H1 (cell line): Measurements from ENCODE around the gene PDZRN3. TPM values are rescaled to one million over a fixed set of nuclear protein-coding genes. Genes with fewer than 3 reads are reported as not detected.

Experiments
- CTCF ChIA-PET: fragments of 300-600 bp; sonication (Branson Sonifier 250); formaldehyde crosslinking; loops from one replicate; lab custom pipeline; 2021; ENCODE audit not compliant: partially characterized antibody; lab: Charles Lee
- POLR2A ChIA-PET: fragments of 300-600 bp; sonication (Branson Sonifier 250); formaldehyde crosslinking; loops from one replicate; lab custom pipeline; 2021; ENCODE audit warnings: inconsistent platforms; ENCODE audit not compliant: partially characterized antibody; lab: Charles Lee
- DNase-seq, 2 experiments: peaks; one replicate each; pipeline versions ENCODE4 v3.0.0 to v3.0.0-alpha.2; 2010 to 2022; ENCODE audit warnings: low spot score in 2 of 2, low read depth in 1 of 2, mixed read lengths in 1 of 2
- FAIRE-seq: peaks from 2 replicates; lab custom pipeline; 2011; peaks lifted over from hg19 to GRCh38; lab: Jason Lieb, UNC
- H2AFZ ChIP-seq: 2 replicates; pipeline ENCODE4 v1.8.1; 2012; ENCODE audit warnings: low read length, inconsistent platforms
- H2AK5ac ChIP-seq: 2 replicates; pipeline ENCODE4 v1.6.1; 2013; ENCODE audit warnings: low read depth, low read length
- H2BK120ac ChIP-seq: replicated peaks from 2 replicates; pipeline ENCODE3; 2013; ENCODE audit warnings: low read depth, low read length, inconsistent platforms
- H2BK12ac ChIP-seq: 2 replicates; pipeline ENCODE4 v1.6.1; 2013; ENCODE audit warnings: low read depth, low read length
- H2BK15ac ChIP-seq: 2 replicates; pipeline ENCODE4 v1.6.1; 2013; ENCODE audit warnings: low read length
- H2BK20ac ChIP-seq: 2 replicates; pipeline ENCODE4 v1.6.1; 2013; ENCODE audit warnings: low read length
- H2BK5ac ChIP-seq: 2 replicates; pipeline ENCODE4 v1.6.1; 2013; ENCODE audit warnings: low read depth, low read length
- H3K14ac ChIP-seq: 2 replicates; pipeline ENCODE4 v1.6.1; 2013; ENCODE audit warnings: inconsistent platforms; ENCODE audit not compliant: insufficient read length
- H3K18ac ChIP-seq: 2 replicates; pipeline ENCODE4 v1.6.1; 2013; ENCODE audit warnings: low read length; ENCODE audit errors: extremely low read depth
- H3K23ac ChIP-seq: 2 replicates; pipeline ENCODE4 v1.6.1; 2013; ENCODE audit warnings: inconsistent platforms; ENCODE audit not compliant: insufficient read length
- H3K23me2 ChIP-seq: 2 replicates; pipeline ENCODE4 v1.6.1; 2013; ENCODE audit warnings: low read depth, low read length
- H3K27ac ChIP-seq: 2 replicates; pipeline ENCODE4 v1.6.1; 2011; ENCODE audit warnings: low read depth, low read length, inconsistent platforms
- H3K27me3 ChIP-seq, 4 experiments: replicated peaks in 1 of 4; 1 replicate in 1 of 4; 2 replicates in 3 of 4; pipeline versions ENCODE4 v1.6.1 to v1.8.1; 2011 to 2013; ENCODE audit warnings: low read length in 3 of 4, mild to moderate bottlenecking in 3 of 4, inconsistent platforms in 2 of 4, mixed read lengths in 2 of 4, moderate library complexity in 1 of 4; ENCODE audit not compliant: control insufficient read depth in 3 of 4, insufficient read depth in 3 of 4; ENCODE audit errors: extremely low read depth in 1 of 4
- H3K36me3 ChIP-seq, 4 experiments: 2 replicates each; pipeline versions ENCODE4 v1.6.1 to v1.8.1; 2011 to 2013; ENCODE audit warnings: mild to moderate bottlenecking in 4 of 4, low read length in 3 of 4, moderate library complexity in 2 of 4, control low read depth in 1 of 4, inconsistent platforms in 1 of 4; ENCODE audit not compliant: insufficient read depth in 4 of 4, control insufficient read depth in 2 of 4
- H3K4ac ChIP-seq: replicated peaks from 2 replicates; pipeline ENCODE3; 2013; ENCODE audit warnings: low read length, low read depth, mixed read lengths, inconsistent platforms; ENCODE audit not compliant: insufficient read length
- H3K4me1 ChIP-seq, 4 experiments: replicated peaks in 1 of 4; 1 replicate in 1 of 4; 2 replicates in 3 of 4; pipeline versions ENCODE4 v1.6.1 to v1.8.1; 2011 to 2013; ENCODE audit warnings: low read length in 3 of 4, inconsistent platforms in 2 of 4, mixed read lengths in 1 of 4; ENCODE audit not compliant: insufficient read depth in 4 of 4, control insufficient read depth in 3 of 4
- H3K4me2 ChIP-seq, 2 experiments: 2 replicates each; pipeline versions ENCODE4 v1.6.1 to v1.8.1; 2011 to 2013; ENCODE audit warnings: low read depth in 2 of 2, low read length in 2 of 2, control low read depth in 1 of 2, inconsistent platforms in 1 of 2, mild to moderate bottlenecking in 1 of 2; ENCODE audit not compliant: insufficient read depth in 1 of 2
- H3K4me3 ChIP-seq, 4 experiments: fragments of 200-600, 300-600 bp in 1 of 4; sonication (generic), shearing (Covaris generic), sonication (Bioruptor Twin) in 1 of 4; 2 replicates each; pipeline versions ENCODE4 v1.5.1 to v1.8.1; 2011 to 2016; ENCODE audit warnings: low read length in 4 of 4, low read depth in 3 of 4, control low read depth in 2 of 4, inconsistent platforms in 2 of 4, mild to moderate bottlenecking in 2 of 4, mixed read lengths in 1 of 4, moderate library complexity in 1 of 4; ENCODE audit not compliant: insufficient read depth in 2 of 4; ENCODE audit errors: extremely low read depth in 1 of 4
- H3K56ac ChIP-seq: replicated peaks from 2 replicates; pipeline ENCODE3; 2013; ENCODE audit warnings: low read depth, mild to moderate bottlenecking, mixed read lengths, low read length, inconsistent platforms; ENCODE audit not compliant: insufficient read length
- H3K79me1 ChIP-seq: 2 replicates; pipeline ENCODE4 v1.6.1; 2013; ENCODE audit warnings: low read depth, low read length, control low read depth
- H3K79me2 ChIP-seq, 2 experiments: 2 replicates each; pipeline versions ENCODE4 v1.6.1 to v1.8.1; 2012 to 2013; ENCODE audit warnings: low read length in 2 of 2, mild to moderate bottlenecking in 2 of 2, inconsistent platforms in 1 of 2; ENCODE audit not compliant: insufficient read depth in 2 of 2, control insufficient read depth in 1 of 2
- H3K9ac ChIP-seq, 4 experiments: replicated peaks in 1 of 4; 1 replicate in 1 of 4; 2 replicates in 3 of 4; pipeline versions ENCODE4 v1.6.1 to v1.8.1; 2011 to 2013; ENCODE audit warnings: low read depth in 3 of 4, low read length in 3 of 4, control low read depth in 2 of 4, mild to moderate bottlenecking in 2 of 4, moderate library complexity in 2 of 4, inconsistent platforms in 1 of 4; ENCODE audit errors: extremely low read depth in 1 of 4
- H3K9me3 ChIP-seq, 2 experiments: 2 replicates each; pipeline versions ENCODE4 v1.6.1 to v1.8.1; 2012 to 2013; ENCODE audit warnings: mild to moderate bottlenecking in 2 of 2, moderate library complexity in 2 of 2, control low read depth in 1 of 2, inconsistent platforms in 1 of 2, low read depth in 1 of 2, low read length in 1 of 2, mixed read lengths in 1 of 2; ENCODE audit not compliant: insufficient read depth in 2 of 2
- H4K20me1 ChIP-seq, 2 experiments: replicated peaks in 1 of 2; 2 replicates each; pipeline versions ENCODE3 to v1.8.1; 2011 to 2013; ENCODE audit warnings: inconsistent platforms in 2 of 2, low read length in 2 of 2, mild to moderate bottlenecking in 1 of 2; ENCODE audit not compliant: insufficient read depth in 2 of 2, control insufficient read depth in 1 of 2
- H4K5ac ChIP-seq: 2 replicates; pipeline ENCODE4 v1.6.1; 2013; ENCODE audit warnings: low read length, low read depth, mixed read lengths, inconsistent platforms; ENCODE audit not compliant: insufficient read length
- H4K8ac ChIP-seq: 2 replicates; pipeline ENCODE4 v1.8.0; 2013; ENCODE audit warnings: mild to moderate bottlenecking, moderate library complexity, low read length, inconsistent platforms; ENCODE audit not compliant: insufficient read depth; ENCODE audit errors: extremely low read depth
- H4K91ac ChIP-seq: replicated peaks from 2 replicates; pipeline ENCODE3; 2013; ENCODE audit warnings: low read length, mixed read lengths, inconsistent platforms; ENCODE audit not compliant: insufficient read length
- BACH1 ChIP-seq: IDR thresholded peaks from 2 replicates; pipeline ENCODE4 v1.6.1; 2012; ENCODE audit warnings: low read length, improper control_type of control experiment
- CHD2 ChIP-seq: IDR thresholded peaks from 2 replicates; pipeline ENCODE4 v1.6.1; 2012; ENCODE audit warnings: low read length, improper control_type of control experiment
- E2F6 ChIP-seq: IDR thresholded peaks from 2 replicates; pipeline ENCODE4 v1.6.1; 2012; ENCODE audit warnings: inconsistent platforms
- SIN3A ChIP-seq, 2 experiments: IDR thresholded peaks in 1 of 2; conservative IDR thresholded peaks in 1 of 2; 2 replicates each; pipeline ENCODE4 v1.6.1; 2011 to 2012; ENCODE audit warnings: low read length in 2 of 2, improper control_type of control experiment in 1 of 2, low read depth in 1 of 2, mild to moderate bottlenecking in 1 of 2
- whole genome bisulfite sequencing, 2 experiments: shearing (Covaris generic) in 1 of 2; methylation state at CpG; one replicate each; pipeline versions ENCODE4 v1.1.6 to v1.1.7; 2013 to 2015; ENCODE audit warnings: low lambda C conversion rate in 2 of 2, mixed read lengths in 2 of 2, inconsistent platforms in 1 of 2, low coverage in 1 of 2, missing lambda C conversion rate in 1 of 2; ENCODE audit not compliant: insufficient replicate concordance in 2 of 2, insufficient coverage in 1 of 2, insufficient read length in 1 of 2; ENCODE audit errors: extremely low coverage in 1 of 2, missing lambda C conversion rate in 1 of 2; 5-methylcytosine and 5-hydroxymethylcytosine counted together
- polyA plus RNA-seq, 7 experiments: library from polyadenylated mRNA; depleted of rRNA in 3 of 7; stranded (reverse) in 5 of 7; unstranded in 2 of 7; fragments of >200 nt in 5 of 7; fragments of 200-250 nt in 2 of 7; gene quantifications; 1 replicate in 5 of 7; 2 replicates in 1 of 7; 4 replicates in 1 of 7; pipeline versions ENCODE4 v1.2.1 to v1.2.3, GENCODE V29; 2011 to 2013; ENCODE audit warnings: missing spikeins in 2 of 7, mixed read lengths in 2 of 7
- total RNA-seq: library from RNA; stranded (reverse); fragmentation: NEBNext Ultra II Directional; extraction: Animal tissue kit (Norgen Biotek cat#: 25700); gene quantifications from 2 replicates; pipeline ENCODE4 v1.2.1, GENCODE V29; 2021
- TF ChIP-seq, protein P1 (sequence below): IDR thresholded peaks from 2 replicates; pipeline ENCODE4 v1.6.1; 2011; ENCODE audit warnings: low read depth, mild to moderate bottlenecking, low read length; ENCODE audit not compliant: insufficient read depth

The PDZRN3 gene
- total and polyA plus RNA-seq, 2 of the 8 experiments (the other 6 are each of a cell fraction or from before 2014, with no cell fraction given) = 4.2 to 20.5 TPM

DNA sequence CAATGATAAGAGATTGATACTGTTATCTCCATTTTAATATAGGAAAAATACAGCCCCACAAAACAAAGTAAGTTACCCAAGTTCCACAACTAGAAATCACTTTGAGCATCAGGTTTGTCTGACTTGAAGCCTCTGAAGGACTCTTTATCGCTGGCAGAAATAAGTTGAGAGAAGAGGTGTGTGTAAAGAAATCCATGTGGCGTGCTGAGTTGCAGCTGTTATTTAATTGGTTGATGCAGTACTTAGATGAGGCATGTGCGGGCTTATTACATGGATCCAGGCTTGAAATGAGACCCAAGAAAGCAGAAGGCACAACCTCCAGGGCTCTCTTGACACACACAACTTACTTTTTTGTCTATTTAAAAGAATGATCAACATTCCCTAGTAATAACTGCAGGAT lies 221.3 kb downstream of the PDZRN3 start:
- Histone ChIP-seq H3K9ac (no peak overlapping the region), H3K27ac (no peak overlapping the region), H3K23ac (no peak overlapping the region), H2AFZ (no peak overlapping the region), H2AK5ac (no peak overlapping the region), H3K79me1 (no peaks in the 10 kb centered on the region), H4K91ac (no peak overlapping the region), H3K56ac (no peak overlapping the region), H3K9me3 (no peaks in the 10 kb centered on the region), H2BK120ac (no peak overlapping the region), H3K18ac (no peak overlapping the region), H3K36me3 (peaks cover 0 to 3% (median 0%) of the 10 kb centered on the region in 4 experiments; a peak in 2 of 8 replicates), H4K8ac (no peak overlapping the region), H3K14ac (no peak overlapping the region), H4K5ac (no peak overlapping the region), H4K20me1 (no peaks in the 10 kb centered on the region), H2BK20ac (no peak overlapping the region), H2BK15ac (no peak overlapping the region), H3K4me2 (no peak overlapping the region)
- WGBS, 2 experiments = 97% methylated on average over 3 of the region's 3 CpGs; no CpG with 5 or more reads in 1 of the 2 experiments
- ChIA-PET POLR2A (no interaction called here), CTCF (interaction anchor here (0.6 to 1.2 kb wide), 2 partner anchors 9 to 16 kb away, joined by 3 to 6 read pairs; no protein-coding TSS in a partner anchor)
- FAIRE-seq = no peak
- DNase-seq = no peak
- no peak for TF ChIP-seq SIN3A (conservative IDR thresholded peaks at IDR 0.05 in 1 of 2, IDR thresholded peaks at IDR 0.05 in 1 of 2; ENCODE audit: low read depth in 1 of 2, low read length in 2 of 2)
- TF ChIP-seq BACH1 = no peak
- TF ChIP-seq E2F6 = no peak
- TF ChIP-seq, protein P1, sequence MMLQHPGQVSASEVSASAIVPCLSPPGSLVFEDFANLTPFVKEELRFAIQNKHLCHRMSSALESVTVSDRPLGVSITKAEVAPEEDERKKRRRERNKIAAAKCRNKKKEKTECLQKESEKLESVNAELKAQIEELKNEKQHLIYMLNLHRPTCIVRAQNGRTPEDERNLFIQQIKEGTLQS = no peak
- TF ChIP-seq CHD2 = no peak
- TF ChIP-seq, all 59 proteins: peak for 0
- Histone ChIP-seq H3K27me3 (no peaks in the 10 kb centered on the region), H3K4ac (no peak overlapping the region), H3K23me2 (no peaks in the 10 kb centered on the region), H3K4me3 (no peak overlapping the region), H3K4me1 (peaks cover 0 to 3% (median 0%) of the 10 kb centered on the region in 4 experiments; a peak in 1 of 7 replicates), H2BK5ac (no peak overlapping the region), H3K79me2 (no peaks in the 10 kb centered on the region), H2BK12ac (no peak overlapping the region)
